Kidney (tissue), 14 donors: ENCODE measurements around the gene NELFB. TPM values are rescaled to one million over a fixed set of nuclear protein-coding genes. Genes with fewer than 3 reads are reported as not detected.

ENCODE experiments used
- DNase-seq, 5 donors: peaks; one replicate each; pipeline ENCODE4 v3.0.0-alpha.2; 2013 to 2020
- FAIRE-seq: peaks from 2 replicates; lab custom pipeline; 2012; peaks lifted over from hg19 to GRCh38; lab: Jason Lieb, UNC
- H3K27ac ChIP-seq, 2 donors: one replicate each; pipeline ENCODE4 v1.7.0; 2013; ENCODE audit warnings: low read depth in 2 of 2, low read length in 2 of 2, inconsistent platforms in 1 of 2
- H3K27me3 ChIP-seq: one replicate; pipeline ENCODE4 v1.7.1; 2013; ENCODE audit warnings: low read length, inconsistent platforms; ENCODE audit not compliant: control insufficient read depth, insufficient read depth
- H3K36me3 ChIP-seq, 3 donors: one replicate each; pipeline versions ENCODE4 v1.7.0 to v1.7.1; 2013; ENCODE audit warnings: low read length in 3 of 3, control low read depth in 1 of 3, inconsistent platforms in 1 of 3; ENCODE audit not compliant: insufficient read depth in 3 of 3, control insufficient read depth in 2 of 3
- H3K4me1 ChIP-seq, 3 donors: one replicate each; pipeline versions ENCODE4 v1.7.0 to v1.7.1; 2013; ENCODE audit warnings: low read length in 3 of 3, inconsistent platforms in 1 of 3, low read depth in 1 of 3; ENCODE audit not compliant: control insufficient read depth in 2 of 3, insufficient read depth in 2 of 3
- H3K4me3 ChIP-seq, 3 donors: one replicate each; pipeline versions ENCODE4 v1.7.0 to v1.8.1; 2013; ENCODE audit warnings: low read length in 3 of 3, control low read depth in 1 of 3, inconsistent platforms in 1 of 3
- H3K9ac ChIP-seq, 3 donors: one replicate each; pipeline versions ENCODE4 v1.7.0 to v1.7.1; 2013; ENCODE audit warnings: low read length in 3 of 3, control low read depth in 1 of 3, inconsistent platforms in 1 of 3
- H3K9me3 ChIP-seq, 3 donors: one replicate each; pipeline versions ENCODE4 v1.7.0 to v1.7.1; 2013; ENCODE audit warnings: low read length in 3 of 3, control low read depth in 1 of 3, inconsistent platforms in 1 of 3; ENCODE audit not compliant: control insufficient read depth in 2 of 3, insufficient read depth in 1 of 3
- CTCF ChIP-seq: IDR thresholded peaks from 3 replicates; pipeline ENCODE4 v1.5.1; 2012; ENCODE audit warnings: mild to moderate bottlenecking, moderate library complexity, borderline replicate concordance; ENCODE audit not compliant: insufficient read depth; ENCODE audit errors: extremely low read depth
- intact Hi-C: fragments of 100-400 bp; cut with DNase I; formaldehyde crosslinking; loops from one replicate; pipeline ENCODE4 v1.11.1; 2022
- polyA plus RNA-seq: library from polyadenylated mRNA; stranded (reverse); fragments of 350-450 nt; fragmentation: Illumina TruSeq; extraction: RNeasy Lipid Tissue Mini Kit (QIAGEN cat#74804); gene quantifications from one replicate; pipeline ENCODE4 v1.2.3, GENCODE V29; 2014; ENCODE audit warnings: low read depth, low replicate concordance; ENCODE audit not compliant: insufficient read depth
- total RNA-seq: library from RNA; stranded (reverse); fragmentation: NEBNext Ultra II Directional; extraction: Animal tissue kit (Norgen Biotek cat#: 25700); gene quantifications from one replicate; pipeline ENCODE4 v1.2.1, GENCODE V29; 2021
- donor health status: control.
- donor health status: control.
- donor health status: control.
- donor health status: control.
- donor health status: control.
- donor health status: DM: yes; HTN: yes; CAD: no.
- donor health status: Normal renal cell carcinoma (clear cell type).

The NELFB gene
- total and polyA plus RNA-seq, 2 donors from 2014 or later, result 43.8 to 57.3 TPM

DNA sequence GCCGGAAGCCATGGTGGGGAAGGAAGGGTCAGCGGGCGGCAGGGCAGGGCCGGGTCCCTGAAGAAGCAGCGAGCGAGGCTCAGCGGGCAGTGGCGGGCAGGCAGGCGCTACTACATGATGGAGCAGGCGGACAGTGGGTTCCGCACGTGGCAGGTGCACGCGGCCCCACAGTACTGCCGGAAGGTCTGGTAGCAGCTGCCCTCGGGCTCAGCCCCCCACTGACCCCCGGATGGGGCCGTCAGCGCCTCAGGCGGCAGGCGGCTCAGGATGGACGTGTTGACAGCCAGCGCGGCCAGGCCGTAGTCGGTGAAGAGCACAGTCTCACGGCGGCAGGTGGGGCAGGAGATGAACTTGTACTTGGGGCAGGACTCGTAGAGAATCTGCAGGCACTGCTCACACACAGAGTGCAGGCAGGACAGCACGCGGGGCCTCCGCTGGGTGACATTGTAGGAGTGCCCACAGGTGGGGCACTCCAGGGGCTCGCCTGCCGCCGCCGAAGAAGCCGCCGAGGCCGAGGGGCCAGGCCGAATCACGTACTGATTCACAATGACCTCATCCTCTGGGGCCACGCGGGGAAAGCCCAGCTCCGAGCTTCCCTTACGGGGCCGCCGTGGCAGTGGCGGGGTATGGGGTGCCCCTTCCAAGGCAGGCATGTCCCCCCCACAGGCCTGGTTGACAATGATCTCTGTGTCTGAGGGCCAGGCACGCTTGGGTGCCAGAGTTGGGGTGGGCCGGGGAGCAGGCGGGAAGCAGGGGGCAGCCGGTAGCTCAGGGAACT, 34.6 kb upstream of the NELFB start:
- Histone ChIP-seq H3K27ac (no peak overlapping the region), H3K27me3 (no peaks in the 10 kb centered on the region), H3K4me3 (no peak overlapping the region), H3K4me1 (peaks cover 0 to 30% (median 2%) of the 10 kb centered on the region in 3 donors), H3K9ac (no peak overlapping the region), H3K36me3 (no peaks in the 10 kb centered on the region), H3K9me3 (no peaks in the 10 kb centered on the region)
- TF ChIP-seq CTCF, result no peak
- DNase-seq (peak in 1 of 5 donors; percentile 63), FAIRE-seq (no peak)
- intact Hi-C loops, result no loop called here

- no peak for FAIRE-seq
- peaks cover 0 to 32% (median 2%) of the 10 kb centered on the region in 3 donors for H3K4me1 ChIP-seq
- H3K9me3 ChIP-seq, result no peaks in the 10 kb centered on the region
- no peak overlapping the region for H3K9ac ChIP-seq
- TF ChIP-seq CTCF, result no peak
- H3K36me3 ChIP-seq, result no peaks in the 10 kb centered on the region
- peak in 1 of 5 donors; percentile 80 for DNase-seq
- H3K4me3 ChIP-seq, result no peak overlapping the region
- intact Hi-C loops, result no loop called here
- H3K27me3 ChIP-seq, result no peaks in the 10 kb centered on the region
- no peak overlapping the region for H3K27ac ChIP-seq
Measured at GRCh38 chr9:137221095-137221505, 34.0 kb upstream of the NELFB start.

- H3K27ac ChIP-seq, result no peak overlapping the region
- no peak overlapping the region for H3K9ac ChIP-seq
- intact Hi-C loops, result no loop called here
- TF ChIP-seq CTCF, result no peak
- no peak for FAIRE-seq
- no peak overlapping the region for H3K4me3 ChIP-seq
- no peaks in the 10 kb centered on the region for H3K36me3 ChIP-seq
- no peaks in the 10 kb centered on the region for H3K9me3 ChIP-seq
- no peaks in the 10 kb centered on the region for H3K27me3 ChIP-seq
- peaks cover 0 to 36% (median 2%) of the 10 kb centered on the region in 3 donors for H3K4me1 ChIP-seq
- DNase-seq, result peak in 1 of 5 donors; percentile 83
Measured at GRCh38 chr9:137221506-137222111, 33.5 kb upstream of the NELFB start.
